OCI-LY1 (cell line): Measurements from ENCODE around the gene PRR5.

ENCODE experiments used
- EZH2 ChIP-seq: fragments of 200-600 bp; sonication (generic), shearing (Covaris generic); IDR thresholded peaks from 2 replicates; pipeline ENCODE4 v1.8.0; 2017; ENCODE audit warnings: borderline replicate concordance, mixed run types, mild to moderate bottlenecking, antibody characterized with exemption, low read length, moderate library complexity, mixed read lengths
- TF ChIP-seq, protein P1 (sequence below): fragments of 200-600 bp; sonication (generic), shearing (Covaris generic); IDR thresholded peaks from 2 replicates; pipeline ENCODE4 v1.5.1; 2017; ENCODE audit warnings: mild to moderate bottlenecking, antibody characterized with exemption, low read length, moderate library complexity, mixed read lengths

DNA sequence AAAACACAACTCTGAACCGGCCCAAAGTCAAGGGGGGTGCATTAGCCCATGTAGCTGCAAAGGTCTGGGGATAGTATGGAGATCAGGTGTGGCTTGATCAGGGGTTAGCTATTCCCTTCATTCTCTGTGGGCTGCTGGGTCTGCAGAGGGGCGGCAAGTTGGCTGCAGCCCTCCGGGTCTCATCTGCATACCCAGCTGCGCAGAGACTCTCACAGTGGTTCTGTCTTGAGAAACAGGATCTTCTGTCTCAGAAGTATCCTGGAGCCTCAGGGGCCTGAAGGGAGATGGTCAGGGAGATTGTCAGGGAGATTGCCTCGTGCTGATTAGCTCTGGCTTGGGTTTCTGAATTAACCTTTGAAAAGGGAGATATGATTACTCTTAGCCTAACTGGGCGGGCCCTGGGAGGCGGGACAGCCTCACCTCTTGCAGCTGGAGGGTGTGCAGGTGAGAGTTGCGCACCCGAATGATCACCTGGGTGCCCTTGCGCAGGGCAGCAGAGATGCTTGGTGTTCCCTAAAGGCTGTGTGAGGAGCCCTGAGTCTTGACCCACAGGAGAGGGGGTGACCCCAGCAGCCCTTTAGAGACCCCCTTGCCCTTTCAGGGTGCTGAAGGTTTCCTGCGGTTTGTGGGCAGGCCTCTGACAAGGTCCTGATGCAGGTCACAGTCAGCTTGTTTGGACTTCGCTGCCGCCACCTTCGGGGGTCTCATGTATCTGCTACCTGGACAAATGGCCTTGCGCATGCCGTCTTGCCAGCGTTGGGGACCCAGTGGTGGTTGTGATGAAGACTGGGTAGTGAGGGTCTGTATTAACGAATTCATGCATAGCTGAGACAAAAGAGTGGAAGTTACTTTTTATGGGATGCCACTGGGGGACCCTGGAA is 57.7 kb downstream of the PRR5 start:
- TF ChIP-seq, protein P1, sequence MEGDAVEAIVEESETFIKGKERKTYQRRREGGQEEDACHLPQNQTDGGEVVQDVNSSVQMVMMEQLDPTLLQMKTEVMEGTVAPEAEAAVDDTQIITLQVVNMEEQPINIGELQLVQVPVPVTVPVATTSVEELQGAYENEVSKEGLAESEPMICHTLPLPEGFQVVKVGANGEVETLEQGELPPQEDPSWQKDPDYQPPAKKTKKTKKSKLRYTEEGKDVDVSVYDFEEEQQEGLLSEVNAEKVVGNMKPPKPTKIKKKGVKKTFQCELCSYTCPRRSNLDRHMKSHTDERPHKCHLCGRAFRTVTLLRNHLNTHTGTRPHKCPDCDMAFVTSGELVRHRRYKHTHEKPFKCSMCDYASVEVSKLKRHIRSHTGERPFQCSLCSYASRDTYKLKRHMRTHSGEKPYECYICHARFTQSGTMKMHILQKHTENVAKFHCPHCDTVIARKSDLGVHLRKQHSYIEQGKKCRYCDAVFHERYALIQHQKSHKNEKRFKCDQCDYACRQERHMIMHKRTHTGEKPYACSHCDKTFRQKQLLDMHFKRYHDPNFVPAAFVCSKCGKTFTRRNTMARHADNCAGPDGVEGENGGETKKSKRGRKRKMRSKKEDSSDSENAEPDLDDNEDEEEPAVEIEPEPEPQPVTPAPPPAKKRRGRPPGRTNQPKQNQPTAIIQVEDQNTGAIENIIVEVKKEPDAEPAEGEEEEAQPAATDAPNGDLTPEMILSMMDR = no peak
- TF ChIP-seq EZH2 = no peak
